ENCODE results near the gene MFSD2B. TPM values are rescaled to one million over a fixed set of nuclear protein-coding genes. Genes with fewer than 3 reads are reported as not detected.

Gene MFSD2B
- total RNA-seq, 1 donor from 2014 or later: not detected

DNA sequence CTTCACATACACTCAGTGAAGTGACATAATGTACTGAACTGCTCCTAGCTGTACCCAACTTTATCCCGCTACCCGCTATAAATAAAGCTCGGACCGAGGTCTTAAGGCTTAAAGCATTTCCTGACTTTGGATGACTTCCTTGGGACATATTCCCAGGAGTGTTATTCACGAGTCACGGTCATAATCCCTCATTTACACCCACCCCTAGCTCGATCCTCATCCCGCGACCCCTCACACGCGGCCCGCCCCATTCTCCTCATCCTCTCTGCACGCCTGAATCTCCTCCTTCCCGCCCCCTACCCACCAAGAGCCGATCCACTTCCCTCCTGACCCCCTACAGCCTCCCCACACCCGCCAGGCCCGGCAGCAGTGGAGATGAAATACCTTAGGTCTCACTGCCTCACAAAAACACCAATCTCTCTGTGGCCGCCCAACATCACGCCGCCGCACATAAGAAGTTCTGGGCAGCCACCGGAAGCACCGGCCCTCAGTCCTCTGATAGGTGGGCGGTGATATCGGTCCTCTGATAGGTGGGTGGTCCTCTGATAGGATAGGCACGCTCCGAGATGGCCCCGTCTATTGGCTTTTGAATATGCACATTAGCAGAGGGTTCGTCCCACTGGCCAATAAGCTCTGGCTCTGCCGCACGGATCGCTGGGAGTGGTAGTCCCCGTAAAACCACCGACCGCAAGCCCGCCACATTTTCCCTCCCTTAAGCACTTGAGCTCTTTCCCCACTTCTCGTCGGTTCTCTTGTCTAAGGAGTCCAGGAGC, 37.2 kb downstream of the MFSD2B start, which contains the start of gene WDCP:
TSS of gene WDCP (minus strand) at position 462 of the 773 bp plus-strand sequence. CDS start 7,897 bp downstream, outside the sequence.
- peak; percentile 99 for DNase-seq (ENCODE audit: low spot score)
- H3K4me3 Mint-ChIP-seq: peak within 1 kb of the TSS; percentile 94
- peak within 1 kb of the TSS; percentile 61 for H3K27ac Mint-ChIP-seq

GRCh38 chr2:24047703-24048033, 37.8 kb downstream of the MFSD2B start:
- peaks cover 3% of the 10 kb centered on the region for H3K27me3 Mint-ChIP-seq (ENCODE audit: insufficient read depth, low read depth)
- DNase-seq (ENCODE audit: low spot score): no peak
- TF ChIP-seq EZH2phosphoT487 (IDR thresholded peaks at IDR 0.05): no peak
- TF ChIP-seq, protein P1, sequence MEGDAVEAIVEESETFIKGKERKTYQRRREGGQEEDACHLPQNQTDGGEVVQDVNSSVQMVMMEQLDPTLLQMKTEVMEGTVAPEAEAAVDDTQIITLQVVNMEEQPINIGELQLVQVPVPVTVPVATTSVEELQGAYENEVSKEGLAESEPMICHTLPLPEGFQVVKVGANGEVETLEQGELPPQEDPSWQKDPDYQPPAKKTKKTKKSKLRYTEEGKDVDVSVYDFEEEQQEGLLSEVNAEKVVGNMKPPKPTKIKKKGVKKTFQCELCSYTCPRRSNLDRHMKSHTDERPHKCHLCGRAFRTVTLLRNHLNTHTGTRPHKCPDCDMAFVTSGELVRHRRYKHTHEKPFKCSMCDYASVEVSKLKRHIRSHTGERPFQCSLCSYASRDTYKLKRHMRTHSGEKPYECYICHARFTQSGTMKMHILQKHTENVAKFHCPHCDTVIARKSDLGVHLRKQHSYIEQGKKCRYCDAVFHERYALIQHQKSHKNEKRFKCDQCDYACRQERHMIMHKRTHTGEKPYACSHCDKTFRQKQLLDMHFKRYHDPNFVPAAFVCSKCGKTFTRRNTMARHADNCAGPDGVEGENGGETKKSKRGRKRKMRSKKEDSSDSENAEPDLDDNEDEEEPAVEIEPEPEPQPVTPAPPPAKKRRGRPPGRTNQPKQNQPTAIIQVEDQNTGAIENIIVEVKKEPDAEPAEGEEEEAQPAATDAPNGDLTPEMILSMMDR (IDR thresholded peaks at IDR 0.05): no peak
- TF ChIP-seq EZH2 (IDR thresholded peaks at IDR 0.05): no peak
- Histone ChIP-seq H3K27ac (no peak overlapping the region), H3K4me1 (peaks cover 9% of the 10 kb centered on the region), H3K36me3 (no peaks in the 10 kb centered on the region), H3F3A (ENCODE audit: low read depth) (peaks cover 30% of the 10 kb centered on the region), H3K4me2 (peak overlapping the region; percentile 69), H3K79me2 (ENCODE audit: low read depth) (peaks cover 42% of the 10 kb centered on the region), H4K20me1 (ENCODE audit: low read depth) (no peaks in the 10 kb centered on the region), H3K4me3 (no peak overlapping the region), H3K9ac (no peak overlapping the region), H2AFZ (replicated peaks) (peak overlapping the region; percentile 83), H3K9me3 (ENCODE audit: low read depth) (no peaks in the 10 kb centered on the region), H3K27me3 (peaks cover 4% of the 10 kb centered on the region)
- H3K4me3 Mint-ChIP-seq: peak overlapping the region; percentile 94
- no peak overlapping the region for H3K27ac Mint-ChIP-seq
- H3K4me1 Mint-ChIP-seq: peaks cover 18% of the 10 kb centered on the region
- H3K9me3 Mint-ChIP-seq: no peaks in the 10 kb centered on the region
- H3K36me3 Mint-ChIP-seq: peaks cover 3% of the 10 kb centered on the region

More for the DNA sequence above, 37.2 kb downstream of the MFSD2B start, which contains the start of gene WDCP:
- Mint-ChIP-seq H3K9me3 (no peaks in the 10 kb centered on the region), H3K27me3 (ENCODE audit: insufficient read depth, low read depth) (peaks cover 3% of the 10 kb centered on the region), H3K4me1 (peaks cover 18% of the 10 kb centered on the region), H3K36me3 (peaks cover 3% of the 10 kb centered on the region)
- TF ChIP-seq, protein P1 (IDR thresholded peaks at IDR 0.05): no peak
- TF ChIP-seq EZH2 (IDR thresholded peaks at IDR 0.05) (no peak), EZH2phosphoT487 (IDR thresholded peaks at IDR 0.05) (no peak)
- H2AFZ ChIP-seq (replicated peaks): peak within 1 kb of the TSS; percentile 90
- peak within 1 kb of the TSS; percentile 72 for H3K4me3 ChIP-seq
- H3F3A ChIP-seq (ENCODE audit: low read depth): peaks cover 30% of the 10 kb centered on the region
- no peaks in the 10 kb centered on the region for H3K9me3 ChIP-seq (ENCODE audit: low read depth)
- H3K36me3 ChIP-seq: no peaks in the 10 kb centered on the region
- H3K4me1 ChIP-seq: peaks cover 9% of the 10 kb centered on the region
- no peaks in the 10 kb centered on the region for H4K20me1 ChIP-seq (ENCODE audit: low read depth)
- H3K4me2 ChIP-seq: peak within 1 kb of the TSS; percentile 83
- peak within 1 kb of the TSS; percentile 72 for H3K9ac ChIP-seq
- no peak within 1 kb of the TSS for H3K27ac ChIP-seq
- peaks cover 42% of the 10 kb centered on the region for H3K79me2 ChIP-seq (ENCODE audit: low read depth)
- H3K27me3 ChIP-seq: peaks cover 4% of the 10 kb centered on the region

- Histone ChIP-seq H4K20me1 (ENCODE audit: low read depth) (no peaks in the 10 kb centered on the region), H3K9ac (no peak overlapping the region), H3K4me3 (peak overlapping the region; percentile 69), H2AFZ (replicated peaks) (peak overlapping the region; percentile 64), H3K27ac (no peak overlapping the region), H3F3A (ENCODE audit: low read depth) (peaks cover 30% of the 10 kb centered on the region), H3K36me3 (no peaks in the 10 kb centered on the region), H3K4me1 (peaks cover 9% of the 10 kb centered on the region), H3K79me2 (ENCODE audit: low read depth) (peaks cover 30% of the 10 kb centered on the region), H3K4me2 (peak overlapping the region; percentile 83), H3K9me3 (ENCODE audit: low read depth) (no peaks in the 10 kb centered on the region), H3K27me3 (peaks cover 4% of the 10 kb centered on the region)
- Mint-ChIP-seq H3K36me3 (no peaks in the 10 kb centered on the region), H3K27me3 (ENCODE audit: insufficient read depth, low read depth) (peaks cover 3% of the 10 kb centered on the region), H3K4me3 (no peak overlapping the region), H3K9me3 (no peaks in the 10 kb centered on the region), H3K4me1 (peaks cover 18% of the 10 kb centered on the region), H3K27ac (no peak overlapping the region)
- TF ChIP-seq EZH2 (IDR thresholded peaks at IDR 0.05): no peak
- TF ChIP-seq, protein P1 (IDR thresholded peaks at IDR 0.05): no peak
- TF ChIP-seq EZH2phosphoT487 (IDR thresholded peaks at IDR 0.05): no peak
- DNase-seq (ENCODE audit: low spot score): peak; percentile 19
Measured at GRCh38 chr2:24048769-24049484, 39.0 kb downstream of the MFSD2B start.
